K562 (cell line): ENCODE results near the gene C1QTNF5.

Experiments
- NR2C2 ChIP-seq, 2 experiments: fragments of 200-800 bp in 1 of 2; sonication (Bioruptor generic) in 1 of 2; sonication (generic) in 1 of 2; formaldehyde crosslinking in 1 of 2; IDR thresholded peaks; 2 replicates each; pipeline versions ENCODE4 v1.6.1 to v1.8.0; 2016 to 2022; ENCODE audit warnings: mild to moderate bottlenecking in 1 of 2, missing compliant biosample characterization in 1 of 2, missing genetic modification characterization in 1 of 2, missing genetic modification reagents in 1 of 2
- TCF7L2 ChIP-seq: fragments of 150-350 bp; IDR thresholded peaks from 2 replicates; pipeline ENCODE4 v1.6.1; 2016; ENCODE audit warnings: low read depth, mild to moderate bottlenecking, low read length, moderate library complexity
- TF ChIP-seq, protein P1 (sequence below): fragments of 450-650 bp; conservative IDR thresholded peaks from 2 replicates; pipeline ENCODE4 v1.6.1; 2016; ENCODE audit warnings: missing genetic modification characterization, low read depth, mild to moderate bottlenecking, control low read depth, missing compliant biosample characterization
- TF ChIP-seq, protein P2 (sequence below): fragments of 250-450 bp; sonication (Bioruptor Pico); IDR thresholded peaks from 2 replicates; pipeline ENCODE4 v1.5.0; 2020; ENCODE audit warnings: mild to moderate bottlenecking, borderline replicate concordance

- TF ChIP-seq, protein P1, sequence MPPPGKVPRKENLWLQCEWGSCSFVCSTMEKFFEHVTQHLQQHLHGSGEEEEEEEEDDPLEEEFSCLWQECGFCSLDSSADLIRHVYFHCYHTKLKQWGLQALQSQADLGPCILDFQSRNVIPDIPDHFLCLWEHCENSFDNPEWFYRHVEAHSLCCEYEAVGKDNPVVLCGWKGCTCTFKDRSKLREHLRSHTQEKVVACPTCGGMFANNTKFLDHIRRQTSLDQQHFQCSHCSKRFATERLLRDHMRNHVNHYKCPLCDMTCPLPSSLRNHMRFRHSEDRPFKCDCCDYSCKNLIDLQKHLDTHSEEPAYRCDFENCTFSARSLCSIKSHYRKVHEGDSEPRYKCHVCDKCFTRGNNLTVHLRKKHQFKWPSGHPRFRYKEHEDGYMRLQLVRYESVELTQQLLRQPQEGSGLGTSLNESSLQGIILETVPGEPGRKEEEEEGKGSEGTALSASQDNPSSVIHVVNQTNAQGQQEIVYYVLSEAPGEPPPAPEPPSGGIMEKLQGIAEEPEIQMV (tag), result no peak
- no peak for TF ChIP-seq NR2C2 (CRISPR knock-in tag; IDR thresholded peaks at IDR 0.05)
- no peak for TF ChIP-seq NR2C2 (tag; IDR thresholded peaks at IDR 0.05)
- TF ChIP-seq TCF7L2, result no peak
- TF ChIP-seq, protein P2, sequence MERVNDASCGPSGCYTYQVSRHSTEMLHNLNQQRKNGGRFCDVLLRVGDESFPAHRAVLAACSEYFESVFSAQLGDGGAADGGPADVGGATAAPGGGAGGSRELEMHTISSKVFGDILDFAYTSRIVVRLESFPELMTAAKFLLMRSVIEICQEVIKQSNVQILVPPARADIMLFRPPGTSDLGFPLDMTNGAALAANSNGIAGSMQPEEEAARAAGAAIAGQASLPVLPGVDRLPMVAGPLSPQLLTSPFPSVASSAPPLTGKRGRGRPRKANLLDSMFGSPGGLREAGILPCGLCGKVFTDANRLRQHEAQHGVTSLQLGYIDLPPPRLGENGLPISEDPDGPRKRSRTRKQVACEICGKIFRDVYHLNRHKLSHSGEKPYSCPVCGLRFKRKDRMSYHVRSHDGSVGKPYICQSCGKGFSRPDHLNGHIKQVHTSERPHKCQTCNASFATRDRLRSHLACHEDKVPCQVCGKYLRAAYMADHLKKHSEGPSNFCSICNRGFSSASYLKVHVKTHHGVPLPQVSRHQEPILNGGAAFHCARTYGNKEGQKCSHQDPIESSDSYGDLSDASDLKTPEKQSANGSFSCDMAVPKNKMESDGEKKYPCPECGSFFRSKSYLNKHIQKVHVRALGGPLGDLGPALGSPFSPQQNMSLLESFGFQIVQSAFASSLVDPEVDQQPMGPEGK, result no peak
These were observed 3.8 kb downstream of the C1QTNF5 start for GRCh38 chr11:119336744-119337469.
